Thyroid gland (tissue), 4 donors: ENCODE measurements around the gene HIP1.

Experiments used
- POLR2A ChIP-seq, 2 donors: fragments of 450-650 bp; IDR thresholded peaks; one replicate each; pipeline ENCODE4 v1.6.1; 2017; ENCODE audit warnings: antibody characterized with exemption in 2 of 2, mild to moderate bottlenecking in 2 of 2, moderate library complexity in 1 of 2
- TF ChIP-seq, protein P1 (sequence below), 6 experiments: fragments of 200-600 bp in 3 of 6; fragments of 450-650 bp in 3 of 6; sonication (generic) in 3 of 6; IDR thresholded peaks; one replicate each; pipeline ENCODE4 v1.5.1; 2016 to 2019; ENCODE audit warnings: antibody characterized with exemption in 6 of 6, mild to moderate bottlenecking in 2 of 6, inconsistent platforms in 1 of 6, moderate library complexity in 1 of 6

DNA sequence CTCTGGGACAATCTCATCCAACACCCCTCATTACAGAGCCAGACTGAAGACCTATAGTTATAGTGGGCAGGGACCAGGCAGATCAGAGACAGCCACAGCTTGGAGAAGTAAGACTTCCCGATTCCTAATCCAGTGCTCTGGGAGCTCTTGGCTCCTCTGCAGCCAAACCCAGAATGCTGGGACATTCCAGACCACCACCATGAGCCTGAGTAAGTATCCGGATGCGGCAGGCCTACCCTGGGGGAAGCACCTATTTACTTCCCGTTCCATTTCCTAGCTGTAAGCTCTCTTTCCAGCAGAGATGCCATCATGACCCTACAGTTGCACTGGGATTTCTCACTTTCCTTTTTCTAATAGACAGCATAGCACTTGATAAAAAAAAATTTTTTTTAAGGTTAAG lies 16.4 kb downstream of the HIP1 start:
- TF ChIP-seq, protein P1, sequence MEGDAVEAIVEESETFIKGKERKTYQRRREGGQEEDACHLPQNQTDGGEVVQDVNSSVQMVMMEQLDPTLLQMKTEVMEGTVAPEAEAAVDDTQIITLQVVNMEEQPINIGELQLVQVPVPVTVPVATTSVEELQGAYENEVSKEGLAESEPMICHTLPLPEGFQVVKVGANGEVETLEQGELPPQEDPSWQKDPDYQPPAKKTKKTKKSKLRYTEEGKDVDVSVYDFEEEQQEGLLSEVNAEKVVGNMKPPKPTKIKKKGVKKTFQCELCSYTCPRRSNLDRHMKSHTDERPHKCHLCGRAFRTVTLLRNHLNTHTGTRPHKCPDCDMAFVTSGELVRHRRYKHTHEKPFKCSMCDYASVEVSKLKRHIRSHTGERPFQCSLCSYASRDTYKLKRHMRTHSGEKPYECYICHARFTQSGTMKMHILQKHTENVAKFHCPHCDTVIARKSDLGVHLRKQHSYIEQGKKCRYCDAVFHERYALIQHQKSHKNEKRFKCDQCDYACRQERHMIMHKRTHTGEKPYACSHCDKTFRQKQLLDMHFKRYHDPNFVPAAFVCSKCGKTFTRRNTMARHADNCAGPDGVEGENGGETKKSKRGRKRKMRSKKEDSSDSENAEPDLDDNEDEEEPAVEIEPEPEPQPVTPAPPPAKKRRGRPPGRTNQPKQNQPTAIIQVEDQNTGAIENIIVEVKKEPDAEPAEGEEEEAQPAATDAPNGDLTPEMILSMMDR (IDR thresholded peaks at IDR 0.05), result no peak
- TF ChIP-seq POLR2A (IDR thresholded peaks at IDR 0.05), result no peak
